HG02852 (cell line): ENCODE results near the gene DNAJC25.
"Not testable (repeated sequence)": the region's sequence is repeated elsewhere in the genome, so short reads cannot be mapped to it uniquely, and the experiment has no call there.

Experiments
- ATAC-seq: cut with Tn5 transposase; IDR thresholded peaks from one replicate; pipeline ENCODE4 v1.9.1; 2021; ENCODE audit warnings: mild to moderate bottlenecking, moderate library complexity; ENCODE audit not compliant: unreplicated experiment

DNAJC25 gene

DNA sequence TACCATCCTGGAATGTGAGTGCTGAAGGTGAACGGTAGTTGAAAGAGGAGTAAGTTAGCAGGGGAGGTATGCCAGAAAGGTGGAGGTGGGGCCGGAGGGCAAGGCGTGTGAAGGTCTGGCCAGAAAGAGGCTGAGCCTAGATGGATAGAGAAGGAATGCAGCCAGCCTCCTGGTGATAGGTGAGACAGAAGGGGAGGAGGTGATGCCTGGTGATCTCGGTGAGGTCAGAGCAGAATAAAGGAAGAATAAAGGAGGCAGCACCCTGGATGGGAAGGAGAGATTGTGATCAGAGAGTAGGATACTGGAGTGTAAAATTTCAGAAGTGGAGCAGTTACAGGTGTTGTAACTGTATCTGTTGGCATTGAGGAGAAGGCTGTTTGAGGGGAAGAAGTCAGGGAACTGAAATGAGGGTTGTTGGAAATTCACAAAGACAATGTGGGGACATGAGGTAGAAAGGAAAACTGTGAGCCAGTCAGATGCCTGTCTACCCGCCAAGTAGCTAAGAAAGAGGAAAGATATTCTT lies 32.2 kb downstream of the DNAJC25 start:
- no peak for ATAC-seq

DNA sequence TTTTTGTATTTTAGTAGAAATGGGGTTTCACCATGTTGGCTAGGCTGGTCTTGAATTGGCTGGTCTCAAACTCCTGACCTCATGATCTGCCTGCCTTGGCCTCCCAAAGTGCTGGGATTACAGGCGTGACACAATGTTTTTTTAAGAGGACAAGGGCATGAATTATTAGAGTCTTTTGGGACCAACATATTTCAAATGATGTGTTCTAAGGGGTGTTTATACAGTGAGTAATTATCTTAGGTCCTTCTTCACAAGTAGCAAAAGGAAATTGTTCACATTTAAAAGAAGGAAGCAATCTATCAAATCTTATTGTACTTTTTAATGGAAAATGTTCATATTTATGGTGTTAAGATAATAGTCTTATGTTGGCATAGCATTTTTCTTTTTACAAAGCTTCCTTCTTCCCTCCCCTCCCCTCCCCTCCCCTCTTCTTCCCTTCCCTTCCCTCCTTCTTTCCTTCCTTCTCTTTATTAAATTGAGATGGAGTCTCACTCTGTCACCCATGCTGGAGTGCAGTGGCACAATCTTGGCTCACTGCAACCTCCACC lies 37.0 kb downstream of the DNAJC25 start:
- no peak for ATAC-seq

DNA sequence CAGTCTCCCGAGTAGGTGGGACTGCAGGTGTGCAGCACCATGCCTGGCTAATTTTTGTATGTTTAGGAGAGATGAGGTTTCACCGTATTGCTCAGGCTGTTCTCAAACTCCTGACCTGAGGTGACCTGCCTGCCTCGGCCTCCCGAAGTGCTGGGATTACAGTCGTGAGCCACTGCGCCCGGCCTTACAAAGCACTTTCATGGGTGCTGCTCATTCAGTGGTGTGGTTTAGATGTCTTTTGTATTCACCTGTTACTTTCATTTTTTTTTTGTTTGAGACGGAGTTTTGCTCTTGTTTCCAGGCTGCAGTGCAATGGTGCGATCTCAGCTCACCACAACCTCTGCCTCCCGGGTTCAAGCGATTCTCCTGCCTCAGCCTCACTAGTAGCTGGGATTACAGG lies 37.5 kb downstream of the DNAJC25 start:
- ATAC-seq = not testable (repeated sequence)

DNA sequence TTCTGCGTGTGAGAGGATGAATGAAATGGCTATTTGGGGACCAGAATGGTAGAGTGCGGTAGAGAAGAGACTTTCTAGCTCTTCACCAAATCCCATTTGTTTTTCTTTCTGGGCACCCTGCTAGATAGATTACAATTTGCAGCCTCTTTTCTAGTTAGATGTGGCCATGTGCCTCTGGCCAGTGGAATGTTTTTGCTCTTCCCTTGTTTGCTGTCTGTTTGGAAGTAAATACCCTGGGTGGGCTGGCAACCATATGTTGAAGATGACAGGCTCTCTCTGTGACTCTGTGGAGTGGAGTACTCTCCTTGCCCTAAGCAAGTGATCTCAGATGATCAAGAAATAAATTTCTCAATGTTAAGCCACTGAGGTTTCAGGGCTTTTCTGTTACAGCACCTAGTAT lies 43.2 kb downstream of the DNAJC25 start:
- ATAC-seq = no peak

DNA sequence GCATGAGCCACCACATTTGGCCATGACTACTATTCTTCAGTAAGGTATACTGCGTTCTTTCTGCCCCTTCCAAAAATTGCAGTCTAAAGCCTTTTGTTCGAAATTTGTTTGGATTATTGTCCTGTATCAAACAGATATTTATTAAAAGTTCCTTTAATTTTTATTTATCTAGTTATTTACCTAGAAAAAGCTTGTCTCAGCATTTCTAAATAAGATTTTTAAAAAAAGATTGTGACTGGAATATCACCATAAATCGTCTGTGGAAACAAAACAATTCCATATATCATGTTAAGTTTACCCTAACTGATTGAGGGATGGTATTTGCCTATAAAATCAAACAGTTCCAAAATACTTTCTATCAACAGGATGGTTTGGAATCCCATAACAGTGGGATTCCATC lies 45.0 kb downstream of the DNAJC25 start:
- ATAC-seq = no peak

DNA sequence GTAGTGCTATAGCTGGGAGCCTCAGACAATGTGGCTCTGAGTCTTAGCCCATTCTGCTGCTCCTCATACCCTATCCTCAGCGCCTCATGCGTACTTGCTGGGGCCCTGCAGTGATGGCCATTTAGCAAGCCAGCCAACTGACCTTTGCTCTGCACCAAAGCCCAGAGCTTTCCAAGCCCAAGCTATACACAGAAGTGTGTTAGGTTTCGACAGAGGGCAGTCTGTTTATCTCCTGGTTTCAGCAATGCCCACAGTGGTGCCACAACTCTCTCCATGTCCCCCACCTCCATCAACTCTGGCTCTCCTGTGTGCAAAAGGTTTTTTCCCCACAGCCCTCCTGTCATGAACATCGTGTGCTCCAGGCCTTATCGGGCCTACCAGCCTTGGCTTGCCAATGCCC lies 47.2 kb downstream of the DNAJC25 start:
- no peak for ATAC-seq

DNA sequence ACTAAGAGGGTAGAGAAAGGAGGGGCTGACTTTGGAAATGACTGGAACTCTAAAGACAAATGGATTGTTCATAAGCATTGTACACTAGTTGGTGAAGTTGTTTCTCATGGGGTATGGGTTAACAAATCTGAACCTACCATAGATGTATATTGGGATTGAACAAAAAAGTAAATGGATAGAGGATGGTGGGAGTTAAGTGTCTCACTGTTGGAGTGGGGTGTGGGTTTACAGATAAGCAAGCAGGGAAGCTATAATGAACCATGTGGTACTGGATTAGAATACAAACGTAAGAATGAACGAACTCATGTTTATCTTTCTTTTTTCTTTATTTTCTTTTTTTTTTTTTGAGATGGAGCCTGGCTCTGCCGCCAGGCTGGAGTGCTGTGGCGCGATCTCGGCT lies 48.1 kb downstream of the DNAJC25 start:
- ATAC-seq = no peak

DNA sequence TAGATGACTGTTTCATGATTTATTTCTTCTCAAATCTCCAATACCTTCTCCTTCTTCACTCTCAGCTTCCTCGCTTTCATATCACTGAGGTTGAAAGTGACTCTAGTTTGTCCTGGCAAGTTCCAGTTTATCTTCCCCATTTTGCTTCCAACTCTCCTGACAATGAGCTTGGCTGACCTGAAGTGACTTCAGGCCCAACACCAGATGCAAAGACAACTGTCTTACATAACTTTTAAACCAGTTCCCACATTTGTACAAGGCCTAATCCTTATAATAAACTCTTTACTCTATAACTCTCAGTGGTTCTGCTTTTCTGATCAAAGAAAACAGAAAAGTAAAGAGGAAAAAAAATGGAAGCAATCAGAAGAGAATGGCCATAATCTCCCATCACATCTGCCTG lies 52.3 kb downstream of the DNAJC25 start:
- no peak for ATAC-seq

DNA sequence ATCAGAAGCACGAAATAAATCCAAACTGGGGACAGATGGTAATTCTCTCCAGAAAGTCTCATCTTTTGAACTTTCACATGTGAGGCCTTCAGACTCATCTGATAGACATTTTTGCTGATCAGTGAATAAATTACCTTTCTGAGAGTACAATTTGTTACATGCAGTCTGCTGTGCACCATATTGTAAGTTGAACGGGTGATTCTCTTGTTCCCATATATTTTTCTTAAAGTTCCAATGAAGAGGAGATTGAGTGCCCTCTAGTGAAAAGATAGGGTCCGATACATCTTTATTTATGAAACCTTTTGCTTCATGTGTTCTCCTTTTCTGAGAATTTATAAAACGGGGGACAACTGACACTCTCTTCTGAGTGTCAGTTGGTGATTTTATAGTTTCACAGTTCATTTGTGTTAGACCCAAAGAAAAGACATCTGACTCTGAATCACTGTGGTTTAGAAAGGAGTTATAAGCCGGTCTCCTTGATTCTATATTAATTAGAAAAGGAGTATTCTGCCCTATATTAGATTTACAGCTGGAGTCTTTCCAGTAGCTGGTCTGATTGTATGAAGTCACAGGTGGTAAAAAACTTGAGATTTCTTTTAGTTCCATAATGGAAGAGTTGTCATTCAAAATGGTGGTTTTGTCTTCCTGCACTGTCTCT lies 60.7 kb downstream of the DNAJC25 start:
- ATAC-seq = no peak

DNA sequence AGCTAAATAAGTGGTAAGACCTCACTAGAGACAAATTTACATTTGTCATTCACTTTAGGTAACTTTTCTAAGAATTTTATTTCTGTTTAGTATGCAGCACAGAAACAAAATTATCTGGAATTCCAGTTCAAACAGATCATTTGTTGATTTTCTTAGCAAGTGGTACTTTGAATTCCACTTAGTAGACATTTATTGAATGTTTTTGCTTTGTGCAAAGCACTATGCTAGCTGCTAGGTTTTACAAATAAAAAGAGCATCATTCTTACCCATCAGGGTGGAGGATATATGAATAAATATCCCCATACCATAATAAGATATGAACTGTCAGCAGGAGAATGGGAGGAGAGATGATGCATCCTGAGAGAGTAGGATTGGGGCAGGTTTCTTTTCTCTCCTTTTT lies 65.7 kb downstream of the DNAJC25 start:
- no peak for ATAC-seq

DNA sequence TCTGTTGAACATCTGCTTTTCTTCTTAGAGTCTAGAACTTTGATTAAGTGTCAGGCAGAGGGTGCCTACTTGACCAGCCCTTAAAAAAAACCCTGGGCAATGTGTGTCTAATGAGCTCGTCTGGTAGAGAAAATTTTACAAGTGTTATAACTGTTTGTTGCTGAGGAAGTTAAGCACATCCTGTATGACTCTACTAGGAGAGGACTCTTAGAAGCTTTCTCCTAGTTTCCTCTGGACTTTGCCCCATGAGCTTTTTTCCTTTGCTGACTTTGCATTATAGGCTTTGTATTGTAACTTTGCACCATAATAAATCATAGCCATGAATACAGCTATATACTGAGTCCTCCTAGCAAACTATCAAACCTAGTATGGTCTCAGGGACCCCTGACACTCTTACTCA lies 69.6 kb downstream of the DNAJC25 start:
- no peak for ATAC-seq
